GM18505 (cell line): ENCODE data around the gene KLHL10.

ENCODE experiments used
- ATAC-seq: cut with Tn5 transposase; IDR thresholded peaks from one replicate; pipeline ENCODE4 v1.9.1; 2021; ENCODE audit not compliant: unreplicated experiment
- POLR2A ChIP-seq: IDR thresholded peaks from 4 replicates; pipeline ENCODE4 v1.6.1; 2011; ENCODE audit warnings: borderline replicate concordance; ENCODE audit not compliant: insufficient read depth, insufficient read length; ENCODE audit errors: extremely low read depth

The KLHL10 gene

GRCh38 chr17:41806685-41807445 is 30.8 kb upstream of the KLHL10 start:
- TF ChIP-seq POLR2A = no peak
- no peak for ATAC-seq

- TF ChIP-seq POLR2A = no peak
- no peak for ATAC-seq
Observed at GRCh38 chr17:41810659-41811548, 26.7 kb upstream of the KLHL10 start.

- no peak for TF ChIP-seq POLR2A
- ATAC-seq = no peak
Observed at GRCh38 chr17:41811549-41812380, 25.9 kb upstream of the KLHL10 start, which contains the start of gene P3H4. P3H4 (minus strand) TSS chr17:41811949; CDS start chr17:41811915, 34 bp downstream.

- ATAC-seq = no peak
- TF ChIP-seq POLR2A = no peak
Observed at GRCh38 chr17:41812381-41813151, 25.1 kb upstream of the KLHL10 start, which contains the start of gene FKBP10. FKBP10 (plus strand) TSS chr17:41813004; CDS start chr17:41813035, 31 bp downstream.

- TF ChIP-seq POLR2A = no peak
- no peak for ATAC-seq
Observed at GRCh38 chr17:41813152-41813680, 24.4 kb upstream of the KLHL10 start.

- no peak for ATAC-seq
- TF ChIP-seq POLR2A = no peak
Observed at GRCh38 chr17:41813699-41814124, 23.9 kb upstream of the KLHL10 start.

GRCh38 chr17:41814195-41814594 is 23.4 kb upstream of the KLHL10 start:
- TF ChIP-seq POLR2A = no peak
- ATAC-seq = no peak

GRCh38 chr17:41816637-41817320 is 20.8 kb upstream of the KLHL10 start:
- no peak for ATAC-seq
- TF ChIP-seq POLR2A = no peak

- ATAC-seq = no peak
- TF ChIP-seq POLR2A = no peak
Observed at GRCh38 chr17:41818024-41818423, 19.6 kb upstream of the KLHL10 start.

GRCh38 chr17:41821776-41822175 is 15.8 kb upstream of the KLHL10 start:
- ATAC-seq = no peak
- TF ChIP-seq POLR2A = no peak
